Neural cell (in vitro differentiated cells): ENCODE measurements around the gene PAXIP1. TPM values are rescaled to one million over a fixed set of nuclear protein-coding genes. Genes with fewer than 3 reads are reported as not detected.

Experiments
- H2AFZ ChIP-seq: fragments of 200-600, 300-800 bp; sonication (generic), shearing (Covaris generic); 2 replicates; pipeline ENCODE4 v1.6.0; 2014; ENCODE audit warnings: low read depth, mild to moderate bottlenecking, antibody characterized with exemption, low read length, moderate library complexity
- H3F3A ChIP-seq: fragments of 200-600 bp; shearing (Covaris generic); 2 replicates; pipeline ENCODE4 v1.6.1; 2016; ENCODE audit warnings: mild to moderate bottlenecking, moderate library complexity, mixed read lengths, antibody characterized with exemption, low read length; ENCODE audit not compliant: insufficient read depth, poor library complexity, severe bottlenecking
- H3K27ac ChIP-seq: fragments of 200-600, 300-800 bp; sonication (generic), shearing (Covaris generic); 2 replicates; pipeline ENCODE4 v1.5.1; 2014; ENCODE audit warnings: mild to moderate bottlenecking, low read length, moderate library complexity
- H3K27me3 ChIP-seq: fragments of 300-800, 200-600 bp; sonication (generic), shearing (Covaris generic); 2 replicates; pipeline ENCODE4 v1.6.0; 2014; ENCODE audit warnings: mild to moderate bottlenecking, low read depth, low read length, moderate library complexity; ENCODE audit not compliant: insufficient read depth
- H3K36me3 ChIP-seq: fragments of 300-800, 200-600 bp; sonication (generic), shearing (Covaris generic); 2 replicates; pipeline ENCODE4 v1.5.1; 2014; ENCODE audit warnings: mild to moderate bottlenecking, antibody characterized with exemption, low read length, moderate library complexity; ENCODE audit not compliant: insufficient read depth
- H3K4me2 ChIP-seq: fragments of 300-800, 200-600 bp; sonication (generic), shearing (Covaris generic); 2 replicates; pipeline ENCODE4 v1.6.0; 2014; ENCODE audit warnings: mild to moderate bottlenecking, low read length
- H3K4me3 ChIP-seq: fragments of 300-800, 200-600 bp; sonication (generic), shearing (Covaris generic); 2 replicates; pipeline ENCODE4 v1.5.1; 2014; ENCODE audit warnings: mild to moderate bottlenecking, low read length, moderate library complexity
- H3K79me2 ChIP-seq: fragments of 200-600 bp; shearing (Covaris generic); replicated peaks from 2 replicates; pipeline ENCODE4 v1.6.0; 2014; ENCODE audit warnings: mild to moderate bottlenecking, low read length, moderate library complexity; ENCODE audit not compliant: insufficient read depth
- H3K9ac ChIP-seq: fragments of 300-800, 200-600 bp; sonication (generic), shearing (Covaris generic); 2 replicates; pipeline ENCODE4 v1.6.1; 2016; ENCODE audit warnings: mild to moderate bottlenecking, low read length, mixed read lengths
- H3K9me2 ChIP-seq: fragments of 200-600 bp; shearing (Covaris generic); 2 replicates; pipeline ENCODE4 v1.6.1; 2016; ENCODE audit warnings: mild to moderate bottlenecking, low read length, mixed read lengths; ENCODE audit not compliant: insufficient read depth
- H3K9me3 ChIP-seq: fragments of 200-600, 300-800 bp; sonication (generic), shearing (Covaris generic); 2 replicates; pipeline ENCODE4 v1.6.1; 2016; ENCODE audit warnings: mild to moderate bottlenecking, mixed run types, low read length, moderate library complexity, mixed read lengths
- H4K20me1 ChIP-seq: fragments of 200-600 bp; shearing (Covaris generic); 2 replicates; pipeline ENCODE4 v1.6.1; 2016; ENCODE audit warnings: mild to moderate bottlenecking, mixed run types; ENCODE audit not compliant: insufficient read depth
- EP300 ChIP-seq: fragments of 450-650 bp; conservative IDR thresholded peaks from 2 replicates; pipeline ENCODE4 v1.6.1; 2014; ENCODE audit warnings: antibody characterized with exemption, mild to moderate bottlenecking, moderate library complexity; ENCODE audit not compliant: poor library complexity, severe bottlenecking
- EZH2 ChIP-seq: fragments of 200-600, 300-800 bp; shearing (Covaris generic), sonication (generic); IDR thresholded peaks from 2 replicates; pipeline ENCODE4 v1.6.1; 2014; ENCODE audit warnings: antibody characterized with exemption, low read length, borderline replicate concordance, mild to moderate bottlenecking; ENCODE audit not compliant: insufficient read depth, poor library complexity, severe bottlenecking
- MXI1 ChIP-seq: fragments of 450-650 bp; conservative IDR thresholded peaks from 2 replicates; pipeline ENCODE4 v1.6.1; 2014; ENCODE audit warnings: antibody characterized with exemption, mild to moderate bottlenecking; ENCODE audit not compliant: poor library complexity, severe bottlenecking
- POLR2AphosphoS5 ChIP-seq: IDR thresholded peaks from 2 replicates; pipeline ENCODE4 v1.6.1; 2012
- RAD21 ChIP-seq: fragments of 450-650 bp; conservative IDR thresholded peaks from 2 replicates; pipeline ENCODE4 v1.6.1; 2014; ENCODE audit warnings: antibody characterized with exemption, mild to moderate bottlenecking, moderate library complexity
- REST ChIP-seq: IDR thresholded peaks from 2 replicates; pipeline ENCODE4 v1.6.1; 2012; ENCODE audit warnings: borderline replicate concordance
- SMC3 ChIP-seq: fragments of 450-650 bp; conservative IDR thresholded peaks from 2 replicates; pipeline ENCODE4 v1.6.1; 2014; ENCODE audit warnings: antibody characterized with exemption, mild to moderate bottlenecking, moderate library complexity; ENCODE audit not compliant: poor library complexity
- TAF1 ChIP-seq: IDR thresholded peaks from 2 replicates; pipeline ENCODE4 v1.6.1; 2012; ENCODE audit warnings: low read depth
- polyA plus RNA-seq: library from polyadenylated mRNA; depleted of rRNA; stranded (reverse); fragments of >200 nt; gene quantifications from 2 replicates; pipeline ENCODE4 v1.2.3, GENCODE V29; 2014
- TF ChIP-seq, protein P1 (sequence below): fragments of 450-650 bp; IDR thresholded peaks from 2 replicates; pipeline ENCODE4 v1.5.1; 2014; ENCODE audit warnings: antibody characterized with exemption, mild to moderate bottlenecking, moderate library complexity; ENCODE audit not compliant: poor library complexity, severe bottlenecking

Gene PAXIP1
- polyA plus RNA-seq, 1 donor from 2014 or later: 14.4 TPM

- no peaks in the 10 kb centered on the region for H3F3A ChIP-seq
- TF ChIP-seq POLR2AphosphoS5: no peak
- TF ChIP-seq REST: no peak
- no peak for TF ChIP-seq TAF1
- no peak for TF ChIP-seq MXI1
- no peak for TF ChIP-seq EZH2
- TF ChIP-seq EP300: no peak
- TF ChIP-seq, protein P1, sequence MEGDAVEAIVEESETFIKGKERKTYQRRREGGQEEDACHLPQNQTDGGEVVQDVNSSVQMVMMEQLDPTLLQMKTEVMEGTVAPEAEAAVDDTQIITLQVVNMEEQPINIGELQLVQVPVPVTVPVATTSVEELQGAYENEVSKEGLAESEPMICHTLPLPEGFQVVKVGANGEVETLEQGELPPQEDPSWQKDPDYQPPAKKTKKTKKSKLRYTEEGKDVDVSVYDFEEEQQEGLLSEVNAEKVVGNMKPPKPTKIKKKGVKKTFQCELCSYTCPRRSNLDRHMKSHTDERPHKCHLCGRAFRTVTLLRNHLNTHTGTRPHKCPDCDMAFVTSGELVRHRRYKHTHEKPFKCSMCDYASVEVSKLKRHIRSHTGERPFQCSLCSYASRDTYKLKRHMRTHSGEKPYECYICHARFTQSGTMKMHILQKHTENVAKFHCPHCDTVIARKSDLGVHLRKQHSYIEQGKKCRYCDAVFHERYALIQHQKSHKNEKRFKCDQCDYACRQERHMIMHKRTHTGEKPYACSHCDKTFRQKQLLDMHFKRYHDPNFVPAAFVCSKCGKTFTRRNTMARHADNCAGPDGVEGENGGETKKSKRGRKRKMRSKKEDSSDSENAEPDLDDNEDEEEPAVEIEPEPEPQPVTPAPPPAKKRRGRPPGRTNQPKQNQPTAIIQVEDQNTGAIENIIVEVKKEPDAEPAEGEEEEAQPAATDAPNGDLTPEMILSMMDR: no peak
- no peak for TF ChIP-seq SMC3
- TF ChIP-seq RAD21: no peak
- H3K4me2 ChIP-seq: no peak overlapping the region
- no peaks in the 10 kb centered on the region for H3K79me2 ChIP-seq
- no peaks in the 10 kb centered on the region for H3K36me3 ChIP-seq
- H3K9ac ChIP-seq: no peak overlapping the region
- H3K9me3 ChIP-seq: no peaks in the 10 kb centered on the region
- H3K27me3 ChIP-seq: no peaks in the 10 kb centered on the region
- H4K20me1 ChIP-seq: no peaks in the 10 kb centered on the region
- H3K27ac ChIP-seq: no peak overlapping the region
- no peak overlapping the region for H2AFZ ChIP-seq
- H3K9me2 ChIP-seq: no peaks in the 10 kb centered on the region
- H3K4me3 ChIP-seq: no peak overlapping the region
These were observed 83.3 kb downstream of the PAXIP1 start for GRCh38 chr7:154919344-154920225.

DNA sequence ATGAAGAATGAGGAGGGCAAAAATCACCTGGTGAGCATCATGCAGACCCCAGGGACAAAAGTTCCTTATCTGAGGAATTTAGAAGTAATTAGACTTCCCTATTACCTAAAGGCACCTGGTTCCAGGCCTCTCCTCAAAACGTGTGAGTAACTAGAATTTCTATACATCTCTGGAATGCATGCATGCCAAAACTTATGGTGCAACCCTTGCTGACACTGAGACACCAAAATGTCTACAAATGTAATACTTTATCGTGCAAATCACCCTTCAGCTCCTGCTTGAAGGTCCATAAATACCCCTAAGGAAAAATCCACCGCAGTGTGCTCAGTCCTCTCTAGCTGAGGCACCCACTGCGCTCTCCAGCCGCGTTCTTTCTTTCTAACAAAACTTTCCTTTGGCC lies 84.2 kb downstream of the PAXIP1 start:
- Histone ChIP-seq H3K9me3 (no peaks in the 10 kb centered on the region), H3K9me2 (no peaks in the 10 kb centered on the region), H3K27me3 (no peaks in the 10 kb centered on the region), H3K36me3 (no peaks in the 10 kb centered on the region), H3K4me3 (no peak overlapping the region), H3K9ac (no peak overlapping the region), H3K27ac (no peak overlapping the region), H3K4me2 (no peak overlapping the region), H3K79me2 (no peaks in the 10 kb centered on the region), H4K20me1 (no peaks in the 10 kb centered on the region), H2AFZ (no peak overlapping the region), H3F3A (no peaks in the 10 kb centered on the region)
- TF ChIP-seq RAD21: no peak
- no peak for TF ChIP-seq SMC3
- no peak for TF ChIP-seq REST
- TF ChIP-seq EZH2: no peak
- TF ChIP-seq POLR2AphosphoS5: no peak
- TF ChIP-seq MXI1: no peak
- no peak for TF ChIP-seq TAF1
- TF ChIP-seq, protein P1: no peak
- no peak for TF ChIP-seq EP300
